Peyer's patch (tissue), 4 donors: ENCODE measurements around the gene ZFP1. TPM values are rescaled to one million over a fixed set of nuclear protein-coding genes. Genes with fewer than 3 reads are reported as not detected.
"Not testable (repeated sequence)": the region's sequence is repeated elsewhere in the genome, so short reads cannot be mapped to it uniquely, and the experiment has no call there.

Experiments used
- DNase-seq, 3 donors: peaks; one replicate each; pipeline ENCODE4 v3.0.0-alpha.2; 2017 to 2019
- H3K27ac ChIP-seq, 4 donors: fragments of 200-600 bp; sonication (generic); one replicate each; pipeline ENCODE4 v1.5.1; 2016 to 2019
- H3K27me3 ChIP-seq, 2 donors: fragments of 200-600 bp; sonication (generic); one replicate each; pipeline ENCODE4 v1.5.1; 2019
- H3K36me3 ChIP-seq, 3 donors: fragments of 200-600 bp; sonication (generic); one replicate each; pipeline ENCODE4 v1.5.1; 2016 to 2019
- H3K4me1 ChIP-seq, 4 donors: fragments of 200-600 bp; sonication (generic); one replicate each; pipeline ENCODE4 v1.5.1; 2016 to 2019
- H3K4me3 ChIP-seq, 4 donors: fragments of 200-600 bp; sonication (generic); 1 replicate in 3 of 4; 2 replicates in 1 of 4; pipeline ENCODE4 v1.5.1; 2016 to 2019; ENCODE audit warnings: mild to moderate bottlenecking in 1 of 4
- H3K9me3 ChIP-seq, 4 donors: fragments of 200-600 bp; sonication (generic); one replicate each; pipeline ENCODE4 v1.5.1; 2016 to 2019; ENCODE audit warnings: mild to moderate bottlenecking in 1 of 4
- POLR2A ChIP-seq, 2 donors: fragments of 450-650 bp; IDR thresholded peaks; one replicate each; pipeline ENCODE4 v1.5.1; 2017; ENCODE audit warnings: antibody characterized with exemption in 2 of 2, mild to moderate bottlenecking in 2 of 2, moderate library complexity in 2 of 2
- total RNA-seq, 4 donors: library from RNA; depleted of rRNA; stranded (reverse); fragments of >200 nt; gene quantifications; one replicate each; pipeline ENCODE4 v1.1.0, GENCODE V29; 2016
- TF ChIP-seq, protein P1 (sequence below), 6 experiments: fragments of 450-650 bp in 4 of 6; fragments of 200-600 bp in 2 of 6; sonication (generic) in 1 of 6; IDR thresholded peaks; one replicate each; pipeline ENCODE4 v1.5.1; 2017 to 2019; ENCODE audit warnings: antibody characterized with exemption in 6 of 6, mild to moderate bottlenecking in 3 of 6, moderate library complexity in 1 of 6

ZFP1 gene
- total RNA-seq, 4 donors from 2014 or later: 2.6 to 6.1 (median 4.9) TPM

DNA sequence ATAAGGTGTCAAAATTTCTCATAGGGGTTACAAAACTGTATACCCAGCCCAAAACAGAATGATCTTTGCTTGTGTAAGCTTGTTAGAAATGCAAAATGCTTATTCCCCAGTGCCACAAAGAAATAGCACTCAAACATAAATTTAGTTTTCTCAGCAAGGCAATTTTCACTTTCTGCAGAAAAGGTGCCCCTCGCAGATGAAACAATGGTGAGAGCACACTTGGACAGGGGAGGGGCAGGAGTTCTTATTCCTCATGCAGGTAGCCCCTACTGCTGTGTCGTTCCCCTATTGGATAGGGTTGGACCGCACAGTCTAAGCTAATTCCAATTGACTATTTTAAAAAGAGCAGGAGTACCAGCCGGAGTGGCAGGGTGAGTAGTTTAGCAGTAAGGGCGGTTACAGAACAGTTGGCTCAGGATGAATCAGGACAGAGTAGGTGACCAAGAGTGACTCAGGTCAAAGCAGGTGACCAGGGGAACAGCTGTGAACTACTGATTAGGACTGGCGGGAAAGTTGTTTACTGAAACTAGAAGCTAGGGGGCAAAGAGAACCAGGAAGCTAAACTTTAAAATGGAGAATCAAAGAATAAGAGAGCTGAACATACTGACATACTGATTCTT is 26.3 kb upstream of the ZFP1 start:
- no peak for DNase-seq
- no peak overlapping the region for H3K27ac ChIP-seq
- peaks cover 0 to 12% (median 6%) of the 10 kb centered on the region in 4 donors for H3K9me3 ChIP-seq
- TF ChIP-seq, protein P1, sequence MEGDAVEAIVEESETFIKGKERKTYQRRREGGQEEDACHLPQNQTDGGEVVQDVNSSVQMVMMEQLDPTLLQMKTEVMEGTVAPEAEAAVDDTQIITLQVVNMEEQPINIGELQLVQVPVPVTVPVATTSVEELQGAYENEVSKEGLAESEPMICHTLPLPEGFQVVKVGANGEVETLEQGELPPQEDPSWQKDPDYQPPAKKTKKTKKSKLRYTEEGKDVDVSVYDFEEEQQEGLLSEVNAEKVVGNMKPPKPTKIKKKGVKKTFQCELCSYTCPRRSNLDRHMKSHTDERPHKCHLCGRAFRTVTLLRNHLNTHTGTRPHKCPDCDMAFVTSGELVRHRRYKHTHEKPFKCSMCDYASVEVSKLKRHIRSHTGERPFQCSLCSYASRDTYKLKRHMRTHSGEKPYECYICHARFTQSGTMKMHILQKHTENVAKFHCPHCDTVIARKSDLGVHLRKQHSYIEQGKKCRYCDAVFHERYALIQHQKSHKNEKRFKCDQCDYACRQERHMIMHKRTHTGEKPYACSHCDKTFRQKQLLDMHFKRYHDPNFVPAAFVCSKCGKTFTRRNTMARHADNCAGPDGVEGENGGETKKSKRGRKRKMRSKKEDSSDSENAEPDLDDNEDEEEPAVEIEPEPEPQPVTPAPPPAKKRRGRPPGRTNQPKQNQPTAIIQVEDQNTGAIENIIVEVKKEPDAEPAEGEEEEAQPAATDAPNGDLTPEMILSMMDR (IDR thresholded peaks at IDR 0.05): no peak
- no peak for TF ChIP-seq POLR2A (IDR thresholded peaks at IDR 0.05)
- no peak overlapping the region for H3K4me3 ChIP-seq
- H3K36me3 ChIP-seq: no peaks in the 10 kb centered on the region
- H3K4me1 ChIP-seq: no peaks in the 10 kb centered on the region
- H3K27me3 ChIP-seq: no peaks in the 10 kb centered on the region

- TF ChIP-seq, protein P1 (IDR thresholded peaks at IDR 0.05): no peak
- TF ChIP-seq POLR2A (IDR thresholded peaks at IDR 0.05): no peak
- no peaks in the 10 kb centered on the region for H3K27me3 ChIP-seq
- no peak overlapping the region for H3K27ac ChIP-seq
- H3K4me3 ChIP-seq: no peak overlapping the region
- no peak for DNase-seq
- H3K9me3 ChIP-seq: peaks cover 0 to 16% (median 6%) of the 10 kb centered on the region in 4 donors
- no peaks in the 10 kb centered on the region for H3K36me3 ChIP-seq
- no peaks in the 10 kb centered on the region for H3K4me1 ChIP-seq
These were observed 25.7 kb upstream of the ZFP1 start for GRCh38 chr16:75122609-75123008.

- H3K27ac ChIP-seq: no peak overlapping the region
- H3K4me1 ChIP-seq: no peaks in the 10 kb centered on the region
- no peaks in the 10 kb centered on the region for H3K27me3 ChIP-seq
- H3K9me3 ChIP-seq: peaks cover 0 to 3% (median 0%) of the 10 kb centered on the region in 4 donors
- H3K4me3 ChIP-seq: no peak overlapping the region
- TF ChIP-seq, protein P1 (IDR thresholded peaks at IDR 0.05): no peak
- no peak for TF ChIP-seq POLR2A (IDR thresholded peaks at IDR 0.05)
- DNase-seq: no peak
- no peaks in the 10 kb centered on the region for H3K36me3 ChIP-seq
These were observed 20.5 kb upstream of the ZFP1 start for GRCh38 chr16:75127713-75128415.

DNA sequence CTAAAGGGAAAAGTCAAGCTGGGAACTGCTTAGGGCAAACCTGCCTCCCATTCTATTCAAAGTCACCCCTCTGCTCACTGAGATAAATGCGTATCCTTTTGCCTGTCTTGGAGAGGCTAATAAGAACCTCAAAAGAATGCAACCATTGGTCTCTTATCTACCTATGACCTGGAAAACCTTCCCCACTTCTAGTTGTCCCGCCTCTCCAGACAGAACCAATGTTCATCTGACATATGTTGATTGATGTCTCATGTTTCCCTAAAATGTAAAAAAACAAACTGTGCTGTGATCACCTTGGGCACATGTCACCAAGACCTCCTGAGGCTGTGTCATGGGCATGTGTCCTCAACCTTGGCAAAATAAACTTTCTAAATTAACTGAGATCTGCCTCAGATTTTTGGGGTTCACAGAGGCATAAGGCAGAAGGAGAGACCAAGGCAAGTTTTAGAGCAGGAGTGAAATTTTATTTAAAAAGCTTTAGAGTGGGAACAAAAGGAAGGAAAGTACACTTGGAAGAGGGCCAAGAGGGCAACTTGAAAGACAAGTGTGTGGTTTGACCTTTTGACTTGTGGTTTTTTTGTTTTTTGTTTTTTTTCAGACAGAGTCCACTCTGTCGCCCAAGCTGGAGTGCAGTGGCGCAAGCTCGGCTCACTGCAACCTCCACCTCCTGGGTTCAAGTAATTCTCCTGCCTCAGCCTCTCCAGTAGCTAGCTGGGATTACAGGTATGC is 18.7 kb upstream of the ZFP1 start:
- H3K27me3 ChIP-seq, H3K4me1 ChIP-seq, DNase-seq, H3K4me3 ChIP-seq, H3K36me3 ChIP-seq, H3K9me3 ChIP-seq, H3K27ac ChIP-seq: not testable (repeated sequence)

GRCh38 chr16:75130150-75130771 is 18.1 kb upstream of the ZFP1 start:
- TF ChIP-seq POLR2A (IDR thresholded peaks at IDR 0.05): no peak
- TF ChIP-seq, protein P1 (IDR thresholded peaks at IDR 0.05): no peak
- Histone ChIP-seq H3K27ac (no peak overlapping the region), H3K4me1 (no peaks in the 10 kb centered on the region), H3K36me3 (no peaks in the 10 kb centered on the region), H3K27me3 (no peaks in the 10 kb centered on the region), H3K9me3 (peaks cover 0 to 3% (median 0%) of the 10 kb centered on the region in 4 donors), H3K4me3 (no peak overlapping the region)
- no peak for DNase-seq
